IMR-90 (cell line): ENCODE measurements around the gene SRPRB. TPM values are rescaled to one million over a fixed set of nuclear protein-coding genes. Genes with fewer than 3 reads are reported as not detected.

Source experiments
- ATAC-seq: fragments of 200-7000 bp; cut with Tn5 transposase; 2 replicates; pipeline ENCODE4 v1.9.1; 2020; ENCODE audit warnings: low read depth, mild to moderate bottlenecking, moderate library complexity
- BruUV-seq: library from RNA; stranded (reverse); fragments of 400-500 nt; replicated peaks from 2 replicates; lab custom pipeline; 2021; lab: Mats Ljungman, UMichigan
- CTCF ChIA-PET: fragments of 300-600 bp; formaldehyde crosslinking; extraction: SDS; loops from one replicate; lab custom pipeline; 2021; ENCODE audit warnings: antibody characterized with exemption; lab: Yijun Ruan, JAX
- POLR2A ChIA-PET: fragments of 300-600 bp; sonication (Branson Sonifier 250); formaldehyde crosslinking; loops from one replicate; lab custom pipeline; 2022; ENCODE audit warnings: antibody characterized with exemption; ENCODE audit not compliant: unreplicated experiment; lab: Charles Lee
- DNase-seq: peaks from one replicate; pipeline ENCODE4 v3.0.0; 2013
- H2AFZ ChIP-seq: replicated peaks from 2 replicates; pipeline ENCODE3; 2013; ENCODE audit warnings: low read length, mild to moderate bottlenecking; ENCODE audit not compliant: poor library complexity
- H2AK5ac ChIP-seq: 2 replicates; pipeline ENCODE4 v1.6.1; 2013; ENCODE audit warnings: low read depth, low read length, inconsistent platforms
- H2AK9ac ChIP-seq: replicated peaks from 2 replicates; pipeline ENCODE3; 2013; ENCODE audit warnings: mild to moderate bottlenecking, low read depth, low read length, moderate library complexity; ENCODE audit not compliant: poor library complexity
- H2BK120ac ChIP-seq: 2 replicates; pipeline ENCODE4 v1.6.1; 2013; ENCODE audit warnings: low read depth, low read length, inconsistent platforms
- H2BK15ac ChIP-seq: 3 replicates; pipeline ENCODE4 v1.6.1; 2013; ENCODE audit warnings: low read depth, low read length, inconsistent platforms
- H2BK20ac ChIP-seq: 2 replicates; pipeline ENCODE4 v1.6.1; 2013; ENCODE audit warnings: low read depth, mild to moderate bottlenecking, inconsistent platforms, low read length, moderate library complexity
- H2BK5ac ChIP-seq: 2 replicates; pipeline ENCODE4 v1.6.1; 2013; ENCODE audit warnings: mild to moderate bottlenecking, low read depth, low read length, inconsistent platforms; ENCODE audit not compliant: poor library complexity, severe bottlenecking
- H3K14ac ChIP-seq: replicated peaks from 2 replicates; pipeline ENCODE4 v1.6.1; 2013; ENCODE audit warnings: low read depth, low read length, inconsistent platforms
- H3K18ac ChIP-seq: 2 replicates; pipeline ENCODE4 v1.6.1; 2013; ENCODE audit warnings: low read depth, low read length, control low read depth
- H3K23ac ChIP-seq: 2 replicates; pipeline ENCODE4 v1.6.1; 2013; ENCODE audit warnings: low read depth, low read length, inconsistent platforms
- H3K27ac ChIP-seq: 2 replicates; pipeline ENCODE4 v1.5.1; 2013; ENCODE audit warnings: mild to moderate bottlenecking, control low read depth, low read length; ENCODE audit not compliant: insufficient read depth
- H3K27me3 ChIP-seq: 2 replicates; pipeline ENCODE4 v1.6.1; 2013; ENCODE audit warnings: low read length; ENCODE audit not compliant: control insufficient read depth, insufficient read depth
- H3K36me3 ChIP-seq: 2 replicates; pipeline ENCODE4 v1.6.1; 2013; ENCODE audit warnings: low read length, mixed read lengths; ENCODE audit not compliant: control insufficient read depth, insufficient read depth
- H3K4ac ChIP-seq: 2 replicates; pipeline ENCODE4 v1.6.1; 2013; ENCODE audit warnings: low read depth, low read length, inconsistent platforms
- H3K4me1 ChIP-seq: 2 replicates; pipeline ENCODE4 v1.6.1; 2013; ENCODE audit warnings: low read length, mixed read lengths; ENCODE audit not compliant: control insufficient read depth, insufficient read depth
- H3K4me2 ChIP-seq: 2 replicates; pipeline ENCODE4 v1.6.1; 2013; ENCODE audit warnings: low read depth, mild to moderate bottlenecking, control low read depth, low read length, moderate library complexity
- H3K4me3 ChIP-seq: 2 replicates; pipeline ENCODE4 v1.5.1; 2013; ENCODE audit warnings: low read depth, mild to moderate bottlenecking, control low read depth, low read length, moderate library complexity; ENCODE audit not compliant: insufficient read depth
- H3K56ac ChIP-seq: 2 replicates; pipeline ENCODE4 v1.6.1; 2013; ENCODE audit warnings: low read length, inconsistent platforms; ENCODE audit not compliant: insufficient read depth; ENCODE audit errors: extremely low read depth
- H3K79me1 ChIP-seq, 2 experiments: 2 replicates each; pipeline ENCODE4 v1.6.1; 2013; ENCODE audit warnings: low read length in 2 of 2, inconsistent platforms in 1 of 2, low read depth in 1 of 2
- H3K9ac ChIP-seq: 2 replicates; pipeline ENCODE4 v1.6.1; 2013; ENCODE audit warnings: low read depth, low read length, control low read depth
- H3K9me1 ChIP-seq: 2 replicates; pipeline ENCODE4 v1.6.1; 2013; ENCODE audit warnings: low read length, inconsistent platforms; ENCODE audit not compliant: insufficient read depth
- H3K9me3 ChIP-seq: 2 replicates; pipeline ENCODE4 v1.6.1; 2013; ENCODE audit warnings: low read length; ENCODE audit not compliant: control insufficient read depth, insufficient read depth
- H4K20me1 ChIP-seq: 2 replicates; pipeline ENCODE4 v1.6.1; 2013; ENCODE audit warnings: low read length, inconsistent platforms; ENCODE audit not compliant: insufficient read depth
- H4K5ac ChIP-seq: 2 replicates; pipeline ENCODE4 v1.6.1; 2013; ENCODE audit warnings: mild to moderate bottlenecking, low read depth, low read length, control low read depth
- H4K8ac ChIP-seq, 2 experiments: 2 replicates each; pipeline ENCODE4 v1.6.1; 2013; ENCODE audit warnings: low read depth in 2 of 2, low read length in 2 of 2, control low read depth in 1 of 2, inconsistent platforms in 1 of 2
- H4K91ac ChIP-seq: 2 replicates; pipeline ENCODE4 v1.6.1; 2013; ENCODE audit warnings: low read depth, low read length, inconsistent platforms; ENCODE audit not compliant: insufficient read depth
- SMC3 ChIP-seq: fragments of 150-350 bp; IDR thresholded peaks from 2 replicates; pipeline ENCODE4 v1.6.1; 2016; ENCODE audit warnings: low read depth, mild to moderate bottlenecking, antibody characterized with exemption, low read length, moderate library complexity
- WGBS, 2 experiments: methylation state at CpG; one replicate each; pipeline versions ENCODE4 v1.1.5 to v1.1.7; 2013; ENCODE audit warnings: missing lambda C conversion rate in 2 of 2; ENCODE audit not compliant: insufficient read length in 1 of 2; ENCODE audit errors: extremely low coverage in 2 of 2; 5-methylcytosine and 5-hydroxymethylcytosine counted together
- dilution Hi-C: fragments of 300-500 bp; cut with HindIII; formaldehyde crosslinking; loops from one replicate; pipeline ENCODE4 v1.14.3; 2018; ENCODE audit warnings: low sequenced_read_pairs; ENCODE audit not compliant: unreplicated experiment
- in situ Hi-C: fragments of 300-500 bp; cut with MboI; formaldehyde crosslinking; loops from 3 replicates; pipeline ENCODE4 v1.14.3; 2019; ENCODE audit warnings: low sequenced_read_pairs, inconsistent platforms, mixed read lengths
- intact Hi-C: fragments of 100-400 bp; cut with micrococcal nuclease; formaldehyde crosslinking; loops from 2 replicates; pipeline ENCODE4 v1.10.0; 2022
- polyA plus RNA-seq, 3 experiments: library from polyadenylated mRNA; depleted of rRNA; stranded (reverse); fragments of >200 nt; gene quantifications; 2 replicates each; pipeline ENCODE4 v1.2.3, GENCODE V29; 2012; ENCODE audit warnings: low replicate concordance in 1 of 3
- total RNA-seq: library from RNA; depleted of rRNA; stranded (reverse); fragments of >200 nt; gene quantifications from 2 replicates; pipeline ENCODE4 v1.2.3, GENCODE V29; 2012
- TF ChIP-seq, protein P1 (sequence below): fragments of 150-350 bp; IDR thresholded peaks from 2 replicates; pipeline ENCODE4 v1.6.1; 2017; ENCODE audit warnings: mild to moderate bottlenecking, antibody characterized with exemption, low read length, low read depth
- TF ChIP-seq, protein P2 (sequence below): fragments of 150-350 bp; IDR thresholded peaks from 2 replicates; pipeline ENCODE4 v1.6.1; 2016; ENCODE audit warnings: low read depth, mild to moderate bottlenecking, low read length, moderate library complexity, borderline replicate concordance

Gene SRPRB
- total and polyA plus RNA-seq, 2 of the 4 experiments (the other 2 are of a cell fraction), result 28.8 to 131 TPM

DNA sequence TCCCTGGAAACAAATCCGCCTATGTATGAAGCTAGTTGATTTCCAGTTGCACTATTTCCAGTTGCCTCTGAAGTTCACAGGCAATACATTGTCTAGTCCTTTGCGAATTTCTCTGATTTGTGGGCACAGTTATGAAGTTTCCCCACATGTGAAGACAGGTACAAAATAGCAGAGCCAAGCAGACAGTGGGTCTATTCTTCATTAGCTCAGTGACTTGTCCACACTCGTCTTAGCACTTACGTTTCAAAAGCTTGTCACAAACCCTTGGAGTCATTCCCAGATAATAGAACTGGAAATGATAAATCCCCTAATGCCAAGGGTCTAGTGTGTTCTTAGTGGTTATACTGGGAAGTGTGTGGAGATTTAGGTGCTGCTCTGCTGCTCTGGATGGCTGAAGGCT, 14.5 kb downstream of the SRPRB start:
- TF ChIP-seq SMC3, result no peak
- TF ChIP-seq, protein P1, sequence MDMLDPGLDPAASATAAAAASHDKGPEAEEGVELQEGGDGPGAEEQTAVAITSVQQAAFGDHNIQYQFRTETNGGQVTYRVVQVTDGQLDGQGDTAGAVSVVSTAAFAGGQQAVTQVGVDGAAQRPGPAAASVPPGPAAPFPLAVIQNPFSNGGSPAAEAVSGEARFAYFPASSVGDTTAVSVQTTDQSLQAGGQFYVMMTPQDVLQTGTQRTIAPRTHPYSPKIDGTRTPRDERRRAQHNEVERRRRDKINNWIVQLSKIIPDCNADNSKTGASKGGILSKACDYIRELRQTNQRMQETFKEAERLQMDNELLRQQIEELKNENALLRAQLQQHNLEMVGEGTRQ, result no peak
- TF ChIP-seq, protein P2, sequence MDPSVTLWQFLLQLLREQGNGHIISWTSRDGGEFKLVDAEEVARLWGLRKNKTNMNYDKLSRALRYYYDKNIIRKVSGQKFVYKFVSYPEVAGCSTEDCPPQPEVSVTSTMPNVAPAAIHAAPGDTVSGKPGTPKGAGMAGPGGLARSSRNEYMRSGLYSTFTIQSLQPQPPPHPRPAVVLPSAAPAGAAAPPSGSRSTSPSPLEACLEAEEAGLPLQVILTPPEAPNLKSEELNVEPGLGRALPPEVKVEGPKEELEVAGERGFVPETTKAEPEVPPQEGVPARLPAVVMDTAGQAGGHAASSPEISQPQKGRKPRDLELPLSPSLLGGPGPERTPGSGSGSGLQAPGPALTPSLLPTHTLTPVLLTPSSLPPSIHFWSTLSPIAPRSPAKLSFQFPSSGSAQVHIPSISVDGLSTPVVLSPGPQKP, result no peak
- Histone ChIP-seq H3K18ac (no peak overlapping the region), H3K56ac (no peak overlapping the region), H2AK9ac (no peak overlapping the region), H3K9me1 (peaks cover 14% of the 10 kb centered on the region; the same call in 1 of the 2 replicates), H3K23ac (no peak overlapping the region), H3K27me3 (no peaks in the 10 kb centered on the region), H4K91ac (no peak overlapping the region), H4K8ac (no peak overlapping the region), H3K9me3 (no peaks in the 10 kb centered on the region), H2AFZ (no peak overlapping the region), H3K36me3 (peaks cover 36% of the 10 kb centered on the region), H2BK20ac (no peak overlapping the region), H2BK5ac (no peak overlapping the region), H2BK120ac (no peak overlapping the region), H3K27ac (no peak overlapping the region), H3K4me3 (no peak overlapping the region), H2BK15ac (no peak overlapping the region), H3K4ac (no peak overlapping the region), H4K20me1 (peaks cover 7% of the 10 kb centered on the region), H2AK5ac (no peak overlapping the region), H3K9ac (no peak overlapping the region), H3K14ac (no peak overlapping the region), H3K79me1 (peaks cover 0 to 3% of the 10 kb centered on the region in 2 experiments; a peak in 3 of 4 replicates), H3K4me2 (no peak overlapping the region), H4K5ac (no peak overlapping the region), H3K4me1 (no peaks in the 10 kb centered on the region)
- ATAC-seq (no peak), DNase-seq (no peak)
- in situ Hi-C loops, result loop anchor here (10.0 to 25.0 kb wide), 3 partner anchors 358 to 667 kb away; partner anchors contain the start of genes ANAPC13 and CEP63
- ChIA-PET CTCF (interaction anchor here (0.8 kb wide), 1 partner anchor 110 kb away, joined by 3 read pairs; no protein-coding TSS in a partner anchor), POLR2A (no interaction called here)
- WGBS, 2 experiments, result 100% methylated on average over 1 of the region's 4 CpGs; no CpG with 5 or more reads in 1 of the 2 experiments
- BruUV-seq, result no TSS peak
- intact Hi-C loops, result loop anchor here (5.0 kb wide), 1 partner anchor 392 kb away; no protein-coding TSS in a partner anchor
- dilution Hi-C loops, result no loop called here
